NCI-H2227 treated with DMSO at 0.1 percent for 48 hours (cell line): Measurements from ENCODE around the gene ASCL4.

ENCODE experiments used
- DNase-seq: peaks from one replicate; lab custom pipeline; 2025; lab: John Stamatoyannopoulos, UW

The ASCL4 gene

GRCh38 chr12:107778383-107779025, 4.0 kb downstream of the ASCL4 start:
- no peak for DNase-seq

- DNase-seq: no peak
These were observed 4.8 kb downstream of the ASCL4 start for GRCh38 chr12:107779077-107779831.

- DNase-seq: no peak
These were observed 5.8 kb downstream of the ASCL4 start for GRCh38 chr12:107780298-107780697.

GRCh38 chr12:107782067-107782466, 7.6 kb downstream of the ASCL4 start:
- DNase-seq: no peak

GRCh38 chr12:107783406-107784376, 9.2 kb downstream of the ASCL4 start:
- DNase-seq: no peak

GRCh38 chr12:107788281-107788680, 13.8 kb downstream of the ASCL4 start:
- DNase-seq: no peak

GRCh38 chr12:107788690-107789458, 14.4 kb downstream of the ASCL4 start:
- no peak for DNase-seq

GRCh38 chr12:107791465-107792089, 17.1 kb downstream of the ASCL4 start:
- DNase-seq: no peak

GRCh38 chr12:107794451-107794850, 19.9 kb downstream of the ASCL4 start:
- DNase-seq: no peak

GRCh38 chr12:107798580-107798979, 24.1 kb downstream of the ASCL4 start:
- DNase-seq: no peak

- DNase-seq: no peak
These were observed 26.6 kb downstream of the ASCL4 start for GRCh38 chr12:107801150-107801549.

- no peak for DNase-seq
These were observed 28.6 kb downstream of the ASCL4 start for GRCh38 chr12:107803092-107803491.

- DNase-seq: no peak
These were observed 31.1 kb downstream of the ASCL4 start for GRCh38 chr12:107805488-107806180.

GRCh38 chr12:107807471-107808150, 33.1 kb downstream of the ASCL4 start:
- DNase-seq: no peak

- DNase-seq: no peak
These were observed 42.7 kb downstream of the ASCL4 start for GRCh38 chr12:107817250-107817649.

- DNase-seq: no peak
These were observed 44.5 kb downstream of the ASCL4 start for GRCh38 chr12:107818984-107819383.

GRCh38 chr12:107822356-107822755, 47.9 kb downstream of the ASCL4 start:
- DNase-seq: no peak
